ENCODE measurements around the gene GMDS.

GMDS gene

GRCh38 chr6:2173203-2173961 lies 72.0 kb downstream of the GMDS start:
- DNase-seq: no peak

GRCh38 chr6:2171728-2172127 lies 73.7 kb downstream of the GMDS start:
- peak; percentile 14 to 46 (median 33) for DNase-seq

- no peak for DNase-seq
Measured at GRCh38 chr6:2168480-2168879, 76.9 kb downstream of the GMDS start.

GRCh38 chr6:2166717-2167116 lies 78.7 kb downstream of the GMDS start:
- no peak for DNase-seq

GRCh38 chr6:2165286-2165685 lies 80.1 kb downstream of the GMDS start:
- no peak for DNase-seq

GRCh38 chr6:2164481-2164880 lies 80.9 kb downstream of the GMDS start:
- DNase-seq: no peak

GRCh38 chr6:2162079-2162445 lies 83.3 kb downstream of the GMDS start:
- DNase-seq: no peak

GRCh38 chr6:2158596-2159271 lies 86.7 kb downstream of the GMDS start:
- no peak for DNase-seq

- DNase-seq: peak in 2 of 4 experiments; percentile 4 to 20
Measured at GRCh38 chr6:2157441-2158127, 87.8 kb downstream of the GMDS start.

- DNase-seq: peak in 1 of 4 experiments; percentile 16
Measured at GRCh38 chr6:2155206-2155605, 90.2 kb downstream of the GMDS start.

- DNase-seq: no peak
Measured at GRCh38 chr6:2149361-2150006, 95.9 kb downstream of the GMDS start.

- no peak for DNase-seq
Measured at GRCh38 chr6:2148748-2149147, 96.7 kb downstream of the GMDS start.

- DNase-seq: no peak
Measured at GRCh38 chr6:2147766-2148448, 97.5 kb downstream of the GMDS start.

- no peak for DNase-seq
Measured at GRCh38 chr6:2147261-2147660, 98.1 kb downstream of the GMDS start.

- DNase-seq: no peak
Measured at GRCh38 chr6:2144210-2144609, 101.2 kb downstream of the GMDS start.

GRCh38 chr6:2141644-2142290 lies 103.6 kb downstream of the GMDS start:
- DNase-seq: no peak

GRCh38 chr6:2140438-2141128 lies 104.8 kb downstream of the GMDS start:
- DNase-seq: peak in 3 of 4 experiments; percentile 13 to 25 (median 16)

- DNase-seq: no peak
Measured at GRCh38 chr6:2135401-2135800, 110.0 kb downstream of the GMDS start.

- no peak for DNase-seq
Measured at GRCh38 chr6:2134554-2134953, 110.9 kb downstream of the GMDS start.

- DNase-seq: no peak
Measured at GRCh38 chr6:2133716-2134310, 111.6 kb downstream of the GMDS start.

GRCh38 chr6:2132916-2133315 lies 112.5 kb downstream of the GMDS start:
- DNase-seq: no peak

Measured in suppressor macrophage (primary cell).